Naive B cell (primary cell): Measurements from ENCODE around the gene CPLX1. TPM values are rescaled to one million over a fixed set of nuclear protein-coding genes. Genes with fewer than 3 reads are reported as not detected.
A peak's percentile ranks its signal among the peaks of the same experiment; 100 is the strongest.

ENCODE experiments used
- ATAC-seq, 2 donors: fragments of 150-1000 bp; cut with Tn5 transposase; 2 replicates each; pipeline ENCODE4 v1.10.0; 2021; ENCODE audit warnings: low read depth in 2 of 2, mild to moderate bottlenecking in 2 of 2, moderate library complexity in 2 of 2
- DNase-seq: peaks from one replicate; pipeline ENCODE4 v3.0.0; 2022
- H3K27ac Mint-ChIP-seq, 6 donors: one replicate each; pipeline ENCODE4 v1.8.0; 2020 to 2022; ENCODE audit warnings: mild to moderate bottlenecking in 6 of 6, mixed read lengths in 6 of 6, moderate library complexity in 5 of 6, inconsistent platforms in 2 of 6
- H3K27me3 Mint-ChIP-seq, 3 donors: one replicate each; pipeline ENCODE4 v1.8.0; 2021 to 2022; ENCODE audit warnings: mixed read lengths in 3 of 3, mild to moderate bottlenecking in 1 of 3
- H3K36me3 Mint-ChIP-seq, 2 donors: one replicate each; pipeline ENCODE4 v1.8.0; 2020 to 2022; ENCODE audit warnings: mixed read lengths in 2 of 2, inconsistent platforms in 1 of 2, mild to moderate bottlenecking in 1 of 2
- H3K4me1 Mint-ChIP-seq, 3 donors: one replicate each; pipeline ENCODE4 v1.8.0; 2020 to 2022; ENCODE audit warnings: mixed read lengths in 3 of 3, inconsistent platforms in 1 of 3, mild to moderate bottlenecking in 1 of 3, moderate library complexity in 1 of 3
- H3K4me3 Mint-ChIP-seq, 8 donors: one replicate each; pipeline ENCODE4 v1.8.0; 2020 to 2022; ENCODE audit warnings: mild to moderate bottlenecking in 8 of 8, mixed read lengths in 8 of 8, moderate library complexity in 8 of 8, inconsistent platforms in 2 of 8
- H3K9me3 Mint-ChIP-seq, 7 donors: one replicate each; pipeline ENCODE4 v1.8.0; 2020 to 2022; ENCODE audit warnings: mixed read lengths in 7 of 7, mild to moderate bottlenecking in 5 of 7, inconsistent platforms in 2 of 7, moderate library complexity in 1 of 7
- polyA plus RNA-seq, 6 donors: library from polyadenylated mRNA; unstranded; fragments of 300-500 nt; fragmentation: Illumina TruSeq; gene quantifications; one replicate each; pipeline ENCODE4 v1.2.3, GENCODE V29; 2021; ENCODE audit warnings: low read depth in 6 of 6

Gene CPLX1
- not detected for polyA plus RNA-seq

DNA sequence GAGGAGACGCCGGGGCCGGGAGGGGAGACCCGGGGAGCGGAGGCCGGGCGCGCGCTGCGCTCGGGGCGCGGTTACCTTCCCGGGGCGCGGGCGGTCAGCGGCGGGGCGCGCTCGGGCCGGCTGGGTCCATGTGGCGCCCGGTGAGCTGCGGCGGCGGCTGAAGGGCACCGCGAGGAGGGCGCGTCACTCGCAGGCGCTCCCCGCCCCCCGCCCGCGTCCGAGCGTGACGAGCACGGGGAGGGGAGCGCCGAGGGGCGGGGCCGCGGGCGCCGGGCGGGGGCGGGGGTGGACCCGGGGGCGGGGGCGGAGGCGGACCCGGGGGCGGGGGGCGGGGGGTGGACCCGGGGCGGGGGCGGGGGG lies at the start of gene CPLX1:
TSS of gene CPLX1 (minus strand) at position 159 of the 360 bp plus-strand sequence. CDS start 1,607 bp downstream, outside the sequence.
- Mint-ChIP-seq H3K27me3 (peaks cover 28 to 72% (median 60%) of the 10 kb centered on the region in 3 donors), H3K4me1 (peaks cover 6 to 19% (median 11%) of the 10 kb centered on the region in 3 donors)
- ATAC-seq = peak; percentile 21 to 29

DNA sequence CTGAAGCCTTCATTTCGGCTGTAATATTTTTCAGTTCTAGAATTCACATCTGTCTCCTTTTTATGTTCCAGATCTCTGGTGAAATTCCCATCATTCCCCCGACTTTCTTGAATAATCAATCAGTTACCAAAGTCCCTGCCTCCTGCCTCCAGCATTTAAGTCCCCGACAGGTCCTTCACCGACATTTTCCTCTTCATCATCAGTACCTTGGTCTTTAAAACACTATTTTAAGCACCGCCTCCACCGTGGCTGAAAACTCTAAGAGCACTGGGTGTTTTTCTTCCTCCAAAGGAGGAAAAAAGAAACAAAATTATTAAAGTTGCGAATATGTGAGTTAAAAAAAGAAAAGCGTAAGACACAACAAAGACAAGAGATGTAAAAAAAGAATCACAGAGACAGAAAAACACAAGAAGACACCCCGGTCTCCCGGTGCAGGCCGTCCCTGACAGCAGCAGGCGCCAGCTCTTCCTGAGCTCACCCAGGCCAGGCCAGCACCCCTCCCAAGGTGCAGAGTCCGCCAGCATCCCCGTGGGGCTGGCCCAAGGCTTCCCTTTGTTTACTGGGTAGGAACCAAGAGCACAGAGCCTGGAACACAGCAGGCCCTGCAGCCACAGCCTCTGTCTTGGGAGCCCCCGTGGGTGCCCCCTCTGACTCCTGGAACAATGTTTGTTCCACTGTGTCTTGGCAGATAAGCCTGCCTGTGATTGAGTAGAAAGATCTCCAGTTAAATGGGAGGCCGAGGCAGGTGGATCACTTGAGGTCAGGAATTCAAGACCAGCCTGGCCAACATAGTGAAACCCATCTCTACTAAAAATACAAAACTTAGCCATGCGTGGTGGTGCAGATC lies 49.3 kb upstream of the CPLX1 start:
- ATAC-seq (no peak), DNase-seq (no peak)
- Mint-ChIP-seq H3K27me3 (no peaks in the 10 kb centered on the region), H3K4me3 (peak overlapping the region in 1 of 8 donors; percentile 56), H3K4me1 (peaks cover 0 to 5% (median 4%) of the 10 kb centered on the region in 3 donors), H3K36me3 (peaks cover 8 to 38% of the 10 kb centered on the region in 2 donors), H3K9me3 (no peaks in the 10 kb centered on the region), H3K27ac (peak overlapping the region in 1 of 6 donors; percentile 40)

More for the DNA sequence above, at the start of gene CPLX1:
- Mint-ChIP-seq H3K36me3 (peaks cover 0 to 12% of the 10 kb centered on the region in 2 donors), H3K27ac (no peak within 1 kb of the TSS), H3K4me3 (peak within 1 kb of the TSS in 6 of 8 donors; percentile 32 to 68 (median 54)), H3K9me3 (peaks cover 0 to 5% (median 0%) of the 10 kb centered on the region in 7 donors)
- no peak for DNase-seq

DNA sequence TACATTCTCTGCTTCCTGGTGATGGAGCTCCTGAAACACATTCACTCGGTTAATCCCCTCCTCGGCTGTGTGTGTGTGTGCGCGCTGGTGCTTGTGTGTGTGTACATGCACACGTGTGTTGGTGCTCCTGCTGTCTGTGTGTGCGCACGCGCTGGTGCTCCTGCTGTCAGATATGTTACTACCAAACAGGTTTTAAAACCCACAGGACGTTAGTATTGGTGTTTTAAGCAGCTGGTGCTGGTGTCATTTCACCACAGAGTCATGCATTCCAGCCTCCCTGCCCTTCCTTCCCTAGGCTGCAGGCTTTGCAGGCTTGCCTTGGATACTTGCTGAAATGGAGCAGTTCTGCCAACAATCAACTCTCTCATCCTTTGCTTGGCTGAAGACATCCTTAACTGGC lies 48.1 kb upstream of the CPLX1 start:
- Mint-ChIP-seq H3K36me3 (peaks cover 0 to 28% of the 10 kb centered on the region in 2 donors), H3K4me3 (no peak overlapping the region), H3K4me1 (peaks cover 0 to 5% (median 4%) of the 10 kb centered on the region in 3 donors), H3K27me3 (no peaks in the 10 kb centered on the region), H3K9me3 (no peaks in the 10 kb centered on the region), H3K27ac (no peak overlapping the region)
- DNase-seq = no peak
- no peak for ATAC-seq

DNA sequence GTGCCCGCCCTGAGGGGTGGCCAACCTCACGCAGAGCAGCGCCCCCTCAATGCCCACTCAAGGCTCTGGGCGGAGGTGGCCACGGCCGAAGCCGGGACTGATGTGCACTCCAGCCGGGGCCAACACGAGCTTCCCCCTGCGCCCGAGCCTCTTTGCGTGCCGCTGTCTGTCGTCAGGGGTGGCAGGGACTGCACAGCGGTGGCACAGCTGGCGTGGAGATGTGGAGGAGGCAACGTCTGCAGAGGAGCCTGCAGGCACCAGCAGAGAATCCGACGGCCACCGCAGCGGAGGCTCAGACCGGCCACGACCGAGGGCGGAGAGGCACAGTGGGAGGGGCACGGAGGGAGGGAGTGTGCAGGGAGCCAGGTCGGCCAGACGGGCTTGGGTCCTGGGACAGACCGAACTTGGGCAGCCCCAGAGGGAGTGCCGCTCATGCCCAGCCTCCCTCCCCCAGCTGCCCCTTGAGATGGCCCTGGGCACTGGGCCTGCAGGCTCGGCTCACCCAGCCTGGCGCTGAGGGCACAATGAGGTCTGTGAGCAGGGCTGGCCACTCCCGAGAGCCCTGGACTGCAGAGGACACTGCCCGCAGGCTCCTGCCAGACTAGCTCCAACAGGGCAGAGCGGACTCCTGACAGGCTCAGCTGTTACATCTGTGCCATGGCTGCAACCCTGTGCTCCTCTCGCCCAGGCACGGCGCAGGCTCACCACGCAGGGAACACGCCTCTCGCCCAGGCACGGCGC lies 46.5 kb upstream of the CPLX1 start:
- DNase-seq (no peak), ATAC-seq (no peak)
- Mint-ChIP-seq H3K27ac (no peak overlapping the region), H3K4me1 (peaks cover 0 to 5% (median 4%) of the 10 kb centered on the region in 3 donors), H3K36me3 (peaks cover 0 to 21% of the 10 kb centered on the region in 2 donors), H3K4me3 (no peak overlapping the region), H3K9me3 (no peaks in the 10 kb centered on the region), H3K27me3 (no peaks in the 10 kb centered on the region)

DNA sequence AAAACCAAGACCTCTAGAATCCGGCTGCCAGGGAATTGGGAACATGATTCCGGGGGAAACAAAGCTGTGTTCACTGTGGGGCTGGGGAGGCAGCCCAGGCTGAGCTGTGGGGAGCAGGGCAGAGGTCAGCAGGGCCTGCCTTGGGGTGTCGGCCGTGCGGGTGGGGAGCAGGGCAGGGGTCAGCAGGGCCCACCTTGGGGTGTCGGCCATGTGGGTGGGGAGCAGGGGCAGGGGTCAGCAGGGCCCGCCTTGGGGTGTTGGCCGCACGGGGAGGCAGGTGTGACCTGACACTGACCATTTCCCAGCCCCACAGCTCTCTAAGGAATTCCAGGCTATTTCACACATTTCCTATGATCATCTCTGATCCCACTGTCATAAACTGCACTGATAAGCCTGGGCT lies 45.6 kb upstream of the CPLX1 start:
- Mint-ChIP-seq H3K9me3 (no peaks in the 10 kb centered on the region), H3K36me3 (peaks cover 0 to 21% of the 10 kb centered on the region in 2 donors), H3K27ac (peak overlapping the region in 1 of 6 donors; percentile 59), H3K4me3 (no peak overlapping the region), H3K27me3 (no peaks in the 10 kb centered on the region), H3K4me1 (peaks cover 0 to 5% (median 4%) of the 10 kb centered on the region in 3 donors)
- DNase-seq (no peak), ATAC-seq (no peak)

DNA sequence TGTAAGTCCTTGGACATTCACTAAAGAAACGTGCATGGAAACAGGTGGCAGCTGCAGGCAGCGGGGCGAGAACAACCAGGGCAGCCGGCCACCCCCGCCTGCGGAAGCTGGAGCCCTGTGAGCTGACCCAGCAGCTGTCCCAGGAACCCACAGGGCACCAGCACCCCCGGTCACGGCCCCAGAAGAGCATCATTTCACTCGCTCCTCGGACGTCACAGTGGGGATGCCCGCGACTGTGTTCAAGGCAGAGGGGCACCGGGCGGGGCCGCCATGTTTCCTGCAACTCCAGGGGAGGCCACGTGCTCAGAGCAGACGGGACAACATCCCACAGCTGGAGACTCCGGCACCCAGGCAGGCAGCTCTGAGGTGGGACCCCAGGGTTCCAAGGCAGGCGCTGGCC lies 45.0 kb upstream of the CPLX1 start:
- no peak overlapping the region for H3K27ac Mint-ChIP-seq
- H3K4me3 Mint-ChIP-seq = no peak overlapping the region
- H3K36me3 Mint-ChIP-seq = peaks cover 0 to 21% of the 10 kb centered on the region in 2 donors
- DNase-seq = no peak
- H3K4me1 Mint-ChIP-seq = peaks cover 0 to 5% (median 4%) of the 10 kb centered on the region in 3 donors
- no peak for ATAC-seq
- H3K27me3 Mint-ChIP-seq = no peaks in the 10 kb centered on the region
- H3K9me3 Mint-ChIP-seq = no peaks in the 10 kb centered on the region

DNA sequence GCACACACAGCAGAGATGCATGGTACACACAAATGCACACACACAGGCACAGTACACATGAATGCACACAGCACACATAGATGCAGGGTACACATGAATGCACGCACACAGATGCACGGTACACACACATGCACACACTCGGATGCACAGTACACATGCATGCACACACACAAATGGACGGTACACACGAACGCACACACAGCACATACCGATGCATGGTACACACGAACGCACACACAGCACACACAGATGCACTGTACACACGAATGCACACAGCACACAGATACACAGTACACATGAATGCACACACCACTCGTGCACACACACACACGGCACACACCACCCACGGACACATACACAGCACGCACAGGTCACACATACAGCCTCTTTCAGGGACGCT lies 43.8 kb upstream of the CPLX1 start:
- H3K36me3 Mint-ChIP-seq = peaks cover 0 to 16% of the 10 kb centered on the region in 2 donors

DNA sequence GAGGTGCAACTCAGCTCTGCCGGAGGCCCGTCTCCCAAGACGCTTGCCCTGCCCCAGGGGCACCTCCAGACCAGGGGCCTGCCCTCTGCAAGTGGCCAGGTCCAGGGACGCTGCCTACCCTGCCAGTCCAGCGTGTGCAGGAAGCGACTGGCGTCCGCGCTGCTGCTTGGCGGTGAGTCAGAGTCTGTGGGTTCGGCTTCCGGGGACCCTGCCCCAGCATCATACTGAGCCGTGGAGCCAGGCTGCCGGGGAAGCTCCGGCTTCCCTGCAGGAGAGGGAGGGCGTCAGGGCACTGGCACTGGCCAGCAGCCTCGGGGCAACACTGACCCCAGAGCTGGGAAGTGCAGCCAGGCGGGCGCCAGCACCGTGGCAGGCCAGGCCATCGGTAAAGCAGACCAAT lies 42.5 kb upstream of the CPLX1 start:
- Mint-ChIP-seq H3K9me3 (no peaks in the 10 kb centered on the region), H3K27me3 (no peaks in the 10 kb centered on the region), H3K4me1 (peaks cover 0 to 3% (median 1%) of the 10 kb centered on the region in 3 donors), H3K4me3 (no peak overlapping the region), H3K36me3 (peaks cover under 1 to 5% of the 10 kb centered on the region in 2 donors), H3K27ac (no peak overlapping the region)
- ATAC-seq (no peak), DNase-seq (no peak)

More for the DNA sequence above, 43.8 kb upstream of the CPLX1 start:
- ATAC-seq = no peak
- no peaks in the 10 kb centered on the region for H3K9me3 Mint-ChIP-seq
- H3K4me3 Mint-ChIP-seq = peak overlapping the region in 1 of 8 donors; percentile 19
- H3K27me3 Mint-ChIP-seq = no peaks in the 10 kb centered on the region
- no peak overlapping the region for H3K27ac Mint-ChIP-seq
- H3K4me1 Mint-ChIP-seq = peaks cover 0 to 5% (median 4%) of the 10 kb centered on the region in 3 donors
- DNase-seq = no peak

DNA sequence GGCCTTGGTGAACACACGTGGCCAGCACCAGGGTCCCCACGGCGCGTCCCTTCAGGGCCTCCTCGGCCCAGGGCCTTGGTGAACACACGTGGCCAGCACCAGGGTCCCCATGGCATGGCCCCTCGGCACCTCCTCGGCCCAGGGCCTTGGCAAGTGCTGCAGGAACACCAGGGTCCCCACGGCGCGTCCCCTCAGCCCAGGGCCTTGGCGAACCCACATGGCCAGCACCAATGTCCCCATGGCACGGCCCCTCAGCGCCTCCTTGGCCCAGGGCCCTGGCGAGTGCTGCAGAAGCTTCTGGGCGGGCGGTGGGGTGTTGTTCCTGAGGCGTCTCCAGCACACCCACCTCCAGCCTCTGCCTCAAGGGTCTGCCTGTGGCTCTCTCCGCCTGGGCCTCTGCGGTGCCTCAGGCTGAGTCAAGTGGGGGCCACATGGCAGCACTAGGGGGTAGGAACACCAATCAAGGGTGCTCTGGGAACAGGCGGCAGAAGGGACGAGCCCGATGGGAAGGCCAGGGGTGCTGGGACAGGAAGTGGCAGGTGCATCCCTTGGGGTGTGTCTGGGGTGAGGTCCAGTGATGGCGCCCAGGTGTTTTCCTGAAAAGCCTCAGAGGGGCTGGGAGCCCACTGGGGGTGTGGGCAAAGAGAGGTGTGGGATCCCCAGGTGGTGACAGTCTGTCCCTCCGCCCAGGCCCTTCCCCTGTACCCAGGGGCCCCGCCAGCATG lies 41.8 kb upstream of the CPLX1 start:
- Mint-ChIP-seq H3K27ac (no peak overlapping the region), H3K27me3 (no peaks in the 10 kb centered on the region), H3K4me3 (no peak overlapping the region), H3K9me3 (no peaks in the 10 kb centered on the region), H3K4me1 (no peaks in the 10 kb centered on the region), H3K36me3 (peaks cover 8 to 9% of the 10 kb centered on the region in 2 donors)
- ATAC-seq (no peak), DNase-seq (no peak)

DNA sequence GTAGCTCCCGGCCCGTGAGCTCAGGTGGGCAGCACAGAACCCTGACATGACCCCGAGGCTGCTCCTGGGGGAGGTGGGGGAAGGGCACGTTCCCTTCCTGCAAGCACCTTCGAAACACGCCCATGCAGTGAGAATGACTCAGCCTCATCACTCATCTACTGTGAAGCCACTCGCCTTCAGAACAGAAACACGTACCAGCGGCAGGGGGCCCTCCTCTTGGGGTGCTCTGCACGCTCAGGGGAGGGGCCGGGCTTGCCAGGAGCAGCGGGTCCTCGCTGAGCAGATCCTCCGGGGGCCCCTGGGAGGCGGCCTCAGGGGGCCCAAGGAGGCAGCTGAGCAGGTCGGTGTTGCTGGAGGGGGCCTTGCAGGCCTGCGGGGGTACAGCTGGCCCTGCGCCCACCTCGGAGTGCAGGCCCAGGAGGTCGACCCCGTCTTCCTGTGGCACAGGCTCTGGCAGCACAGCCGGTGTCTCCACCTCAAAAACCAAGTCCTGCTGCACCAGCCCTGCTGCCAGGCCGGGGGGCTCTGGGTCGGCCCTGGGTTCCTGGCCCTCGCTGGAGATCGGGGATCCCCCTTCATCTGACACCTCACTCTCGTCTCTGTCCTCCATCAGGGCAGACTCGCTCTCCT lies 40.9 kb upstream of the CPLX1 start:
- Mint-ChIP-seq H3K27me3 (no peaks in the 10 kb centered on the region), H3K4me1 (no peaks in the 10 kb centered on the region), H3K27ac (no peak overlapping the region), H3K36me3 (peaks cover 9 to 12% of the 10 kb centered on the region in 2 donors), H3K4me3 (no peak overlapping the region), H3K9me3 (no peaks in the 10 kb centered on the region)
- no peak for DNase-seq
- ATAC-seq = no peak

DNA sequence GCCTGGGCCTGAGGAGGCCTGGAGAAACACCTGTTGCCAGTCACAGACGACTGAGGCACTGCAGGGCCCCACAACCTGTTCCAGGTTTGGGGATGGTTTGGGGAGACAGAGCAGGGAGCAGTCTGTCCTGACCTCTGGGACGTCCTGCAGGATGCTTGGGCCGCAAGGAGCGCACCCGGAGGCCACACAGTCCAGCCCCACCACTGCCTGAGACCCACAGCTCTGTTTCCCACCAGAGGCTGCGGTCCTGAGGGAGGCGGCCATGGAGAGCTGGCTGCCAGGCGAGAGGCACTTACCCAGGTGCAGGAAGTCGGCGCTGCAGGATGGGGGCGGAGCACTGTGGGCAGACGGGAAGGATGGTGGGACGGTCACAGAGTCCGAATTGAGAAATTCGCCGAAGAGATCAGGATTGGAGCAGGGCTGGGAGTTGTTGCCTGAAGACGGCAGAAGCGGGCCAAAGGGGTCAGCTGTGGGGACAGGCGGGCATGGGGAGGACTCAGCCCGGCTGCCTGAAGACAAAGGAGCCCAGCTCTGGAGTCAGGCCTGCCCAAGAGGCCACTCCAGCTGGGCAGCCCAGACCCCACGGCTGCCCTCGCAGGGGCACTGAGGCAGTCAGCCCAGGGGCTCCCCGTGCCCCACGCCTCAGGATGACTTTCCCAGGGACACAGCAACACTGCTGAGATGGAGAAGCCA lies 40.3 kb upstream of the CPLX1 start:
- ATAC-seq = no peak
- Mint-ChIP-seq H3K36me3 (peaks cover 9 to 18% of the 10 kb centered on the region in 2 donors), H3K9me3 (no peaks in the 10 kb centered on the region), H3K4me3 (peak overlapping the region in 1 of 8 donors; percentile 2), H3K27ac (peak overlapping the region in 1 of 6 donors; percentile 57), H3K27me3 (no peaks in the 10 kb centered on the region), H3K4me1 (no peaks in the 10 kb centered on the region)
- no peak for DNase-seq

DNA sequence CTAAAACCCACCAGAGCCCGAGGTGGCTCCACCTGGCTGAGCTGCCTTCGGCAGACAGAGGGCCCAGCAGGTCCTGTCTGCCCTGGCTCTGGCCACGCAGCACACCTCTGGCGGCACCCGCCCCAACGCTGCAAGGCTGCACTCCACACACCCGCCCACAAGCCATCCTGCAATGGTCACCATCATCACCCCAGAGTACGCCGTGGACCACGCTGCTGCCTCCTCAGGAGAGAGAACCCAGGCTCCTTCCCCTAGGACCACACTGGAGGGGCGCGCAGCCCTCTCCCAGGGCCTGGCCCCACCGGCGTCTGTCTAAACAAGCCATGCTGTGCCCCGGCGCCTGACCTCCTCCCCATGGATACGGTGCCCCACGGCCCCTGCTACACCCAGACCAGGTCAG lies 39.6 kb upstream of the CPLX1 start:
- Mint-ChIP-seq H3K27ac (no peak overlapping the region), H3K4me1 (no peaks in the 10 kb centered on the region), H3K36me3 (peaks cover 9 to 25% of the 10 kb centered on the region in 2 donors), H3K27me3 (no peaks in the 10 kb centered on the region), H3K9me3 (no peaks in the 10 kb centered on the region), H3K4me3 (no peak overlapping the region)
- no peak for ATAC-seq
- DNase-seq = no peak
